G401 (cell line): ENCODE measurements around the gene CEND1. TPM values are rescaled to one million over a fixed set of nuclear protein-coding genes. Genes with fewer than 3 reads are reported as not detected.

Source experiments
- DNase-seq: peaks from one replicate; pipeline ENCODE4 v3.0.0-alpha.2; 2015; ENCODE audit warnings: low spot score
- in situ Hi-C: cut with HindIII; loops from 2 replicates; pipeline ENCODE4 v1.10.0; 2016; ENCODE audit warnings: low sequenced_read_pairs, mixed read lengths
- total RNA-seq: library from RNA; depleted of rRNA; stranded (reverse); fragments of >200 nt; shearing (Covaris generic); gene quantifications from 2 replicates; pipeline ENCODE4 v1.2.3, GENCODE V29; 2014

The CEND1 gene
- total RNA-seq, 1 experiment from 2014 or later = 0.95 TPM

GRCh38 chr11:815675-816432 lies 26.0 kb upstream of the CEND1 start:
- in situ Hi-C loops = no loop called here
- DNase-seq = no peak

- no peak for DNase-seq
- in situ Hi-C loops = no loop called here
Observed at GRCh38 chr11:813456-814096, 23.7 kb upstream of the CEND1 start.

- in situ Hi-C loops = no loop called here
Observed at GRCh38 chr11:813072-813455, 23.2 kb upstream of the CEND1 start.

GRCh38 chr11:812390-812789 lies 22.5 kb upstream of the CEND1 start:
- in situ Hi-C loops = no loop called here
- DNase-seq = no peak

More at GRCh38 chr11:813072-813455, 23.2 kb upstream of the CEND1 start:
- DNase-seq = no peak

- no peak for DNase-seq
- in situ Hi-C loops = no loop called here
Observed at GRCh38 chr11:811446-812245, 21.8 kb upstream of the CEND1 start.

GRCh38 chr11:810040-810567 lies 20.2 kb upstream of the CEND1 start:
- no peak for DNase-seq
- in situ Hi-C loops = no loop called here

- peak; percentile 95 for DNase-seq
- in situ Hi-C loops = no loop called here
Observed at GRCh38 chr11:809287-810039, 19.6 kb upstream of the CEND1 start, which contains the start of gene RPLP2. Gene RPLP2, plus strand, starts transcription at chr11:809967. Its CDS starts 268 bp downstream, at chr11:810235.

GRCh38 chr11:808427-809286 lies 18.8 kb upstream of the CEND1 start:
- in situ Hi-C loops = no loop called here
- DNase-seq = peak; percentile 83

- in situ Hi-C loops = no loop called here
- no peak for DNase-seq
Observed at GRCh38 chr11:804599-804964, 14.7 kb upstream of the CEND1 start.

GRCh38 chr11:803770-804598 lies 14.1 kb upstream of the CEND1 start:
- in situ Hi-C loops = no loop called here
- DNase-seq = no peak

GRCh38 chr11:803467-803742 lies 13.5 kb upstream of the CEND1 start:
- no peak for DNase-seq
- in situ Hi-C loops = no loop called here

- DNase-seq = no peak
- in situ Hi-C loops = no loop called here
Observed at GRCh38 chr11:802693-803466, 13.0 kb upstream of the CEND1 start.

- DNase-seq = no peak
- in situ Hi-C loops = no loop called here
Observed at GRCh38 chr11:802018-802617, 12.2 kb upstream of the CEND1 start.

- DNase-seq = no peak
- in situ Hi-C loops = no loop called here
Observed at GRCh38 chr11:801097-801780, 11.3 kb upstream of the CEND1 start.

GRCh38 chr11:800473-800872 lies 10.6 kb upstream of the CEND1 start:
- DNase-seq = no peak
- in situ Hi-C loops = no loop called here

- no peak for DNase-seq
- in situ Hi-C loops = no loop called here
Observed at GRCh38 chr11:799641-800316, 9.9 kb upstream of the CEND1 start.
